ENCODE measurements around the gene MICAL1. TPM values are rescaled to one million over a fixed set of nuclear protein-coding genes. Genes with fewer than 3 reads are reported as not detected.

The MICAL1 gene
- total RNA-seq, 1 donor from 2014 or later = 40.1 TPM

DNA sequence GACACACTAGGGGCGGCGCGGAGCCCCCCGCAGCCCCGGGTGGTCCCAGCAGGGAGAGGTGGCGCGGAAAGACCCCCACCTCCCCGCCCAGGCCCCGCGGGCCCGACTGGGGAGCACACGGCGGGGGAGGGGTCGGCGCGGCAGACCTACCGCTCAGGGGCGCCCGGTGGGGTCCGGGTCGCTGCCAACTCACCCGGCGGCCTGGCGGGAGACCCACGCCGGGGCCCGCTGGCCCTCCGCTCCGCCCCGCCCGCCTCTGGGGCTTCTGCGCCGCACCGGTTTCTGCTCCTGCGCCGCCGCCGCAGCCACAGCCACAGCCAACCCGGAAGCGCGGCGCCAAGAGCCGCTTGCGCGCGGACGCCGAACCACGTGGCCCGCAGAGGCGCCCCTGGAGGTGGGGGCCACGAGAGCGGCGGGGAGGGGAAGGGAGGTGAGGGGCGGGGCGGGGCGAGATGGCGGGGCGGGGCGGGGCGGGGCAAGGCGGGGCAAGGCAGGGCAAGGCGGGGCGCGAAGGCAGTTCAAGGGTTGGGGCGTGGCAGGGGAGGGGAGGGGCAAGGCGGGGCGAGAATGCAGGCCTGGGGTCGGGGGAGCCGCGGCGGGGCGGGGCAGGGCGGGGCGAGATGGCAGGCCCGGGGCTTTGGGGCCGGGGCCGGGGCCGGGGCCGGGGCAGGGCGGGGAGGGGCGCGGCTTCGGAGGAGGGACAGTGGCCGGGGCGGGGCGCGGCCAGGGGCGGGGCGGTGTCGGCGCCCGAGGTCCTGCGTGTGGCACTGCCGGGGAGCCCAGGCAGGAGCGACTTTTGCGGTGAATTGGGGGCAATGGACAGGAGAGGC is 27.5 kb upstream of the MICAL1 start, which contains the start of gene ZBTB24:
TSS of gene ZBTB24 (minus strand) at position 315 of the 830 bp plus-strand sequence. CDS start 1,193 bp downstream, outside the sequence.
- DNase-seq (ENCODE audit: low read depth) = no peak
- peak within 1 kb of the TSS; percentile 88 for H3K4me3 ChIP-seq (ENCODE audit: low read depth, low read length)
- TF ChIP-seq, protein P1, sequence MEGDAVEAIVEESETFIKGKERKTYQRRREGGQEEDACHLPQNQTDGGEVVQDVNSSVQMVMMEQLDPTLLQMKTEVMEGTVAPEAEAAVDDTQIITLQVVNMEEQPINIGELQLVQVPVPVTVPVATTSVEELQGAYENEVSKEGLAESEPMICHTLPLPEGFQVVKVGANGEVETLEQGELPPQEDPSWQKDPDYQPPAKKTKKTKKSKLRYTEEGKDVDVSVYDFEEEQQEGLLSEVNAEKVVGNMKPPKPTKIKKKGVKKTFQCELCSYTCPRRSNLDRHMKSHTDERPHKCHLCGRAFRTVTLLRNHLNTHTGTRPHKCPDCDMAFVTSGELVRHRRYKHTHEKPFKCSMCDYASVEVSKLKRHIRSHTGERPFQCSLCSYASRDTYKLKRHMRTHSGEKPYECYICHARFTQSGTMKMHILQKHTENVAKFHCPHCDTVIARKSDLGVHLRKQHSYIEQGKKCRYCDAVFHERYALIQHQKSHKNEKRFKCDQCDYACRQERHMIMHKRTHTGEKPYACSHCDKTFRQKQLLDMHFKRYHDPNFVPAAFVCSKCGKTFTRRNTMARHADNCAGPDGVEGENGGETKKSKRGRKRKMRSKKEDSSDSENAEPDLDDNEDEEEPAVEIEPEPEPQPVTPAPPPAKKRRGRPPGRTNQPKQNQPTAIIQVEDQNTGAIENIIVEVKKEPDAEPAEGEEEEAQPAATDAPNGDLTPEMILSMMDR (conservative IDR thresholded peaks at IDR 0.05; ENCODE audit: low read depth, low read length) = no peak

GRCh38 chr6:109480993-109481480 is 25.5 kb upstream of the MICAL1 start:
- no peak for DNase-seq (ENCODE audit: low read depth)
- TF ChIP-seq, protein P1 (conservative IDR thresholded peaks at IDR 0.05; ENCODE audit: low read depth, low read length) = no peak
- no peak overlapping the region for H3K4me3 ChIP-seq (ENCODE audit: low read depth, low read length)

DNA sequence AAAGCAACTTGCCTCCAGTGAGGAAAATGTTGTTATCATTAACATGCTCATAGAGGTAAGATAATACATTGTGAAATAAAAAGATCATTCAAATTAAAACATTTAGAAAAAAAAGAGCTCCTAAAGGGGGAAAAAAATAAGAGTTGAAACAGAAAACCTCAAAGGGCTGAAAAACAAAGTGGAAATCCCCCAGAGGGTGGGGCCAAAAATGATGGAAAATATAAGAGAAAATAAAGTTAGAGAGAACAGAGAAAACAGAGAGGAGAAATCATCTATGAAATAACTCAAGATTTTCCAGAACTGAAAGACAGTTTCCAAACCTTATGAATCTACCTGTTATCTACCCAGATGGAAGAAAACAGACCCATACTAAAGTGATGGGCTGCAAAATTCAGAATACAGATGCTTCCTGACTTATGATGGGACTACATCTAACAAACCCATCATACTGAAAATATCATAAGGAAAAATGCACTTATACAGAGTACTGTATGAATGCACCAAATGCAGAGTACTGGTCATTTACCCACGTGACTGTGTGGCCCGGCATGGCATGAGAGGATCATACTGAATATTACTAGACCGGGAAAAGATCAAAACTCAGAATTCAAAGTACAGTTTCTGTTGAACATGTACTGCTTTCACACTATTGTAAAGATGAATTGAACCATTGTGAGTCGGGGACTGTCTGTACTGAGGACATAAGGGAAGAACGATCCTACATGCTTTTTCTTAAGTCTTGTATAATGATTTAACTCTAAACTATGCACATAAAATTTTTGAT is 23.5 kb upstream of the MICAL1 start:
- H3K4me3 ChIP-seq (ENCODE audit: low read depth, low read length) = peak overlapping the region; percentile 31
- TF ChIP-seq, protein P1 (conservative IDR thresholded peaks at IDR 0.05; ENCODE audit: low read depth, low read length) = no peak
- no peak for DNase-seq (ENCODE audit: low read depth)

DNA sequence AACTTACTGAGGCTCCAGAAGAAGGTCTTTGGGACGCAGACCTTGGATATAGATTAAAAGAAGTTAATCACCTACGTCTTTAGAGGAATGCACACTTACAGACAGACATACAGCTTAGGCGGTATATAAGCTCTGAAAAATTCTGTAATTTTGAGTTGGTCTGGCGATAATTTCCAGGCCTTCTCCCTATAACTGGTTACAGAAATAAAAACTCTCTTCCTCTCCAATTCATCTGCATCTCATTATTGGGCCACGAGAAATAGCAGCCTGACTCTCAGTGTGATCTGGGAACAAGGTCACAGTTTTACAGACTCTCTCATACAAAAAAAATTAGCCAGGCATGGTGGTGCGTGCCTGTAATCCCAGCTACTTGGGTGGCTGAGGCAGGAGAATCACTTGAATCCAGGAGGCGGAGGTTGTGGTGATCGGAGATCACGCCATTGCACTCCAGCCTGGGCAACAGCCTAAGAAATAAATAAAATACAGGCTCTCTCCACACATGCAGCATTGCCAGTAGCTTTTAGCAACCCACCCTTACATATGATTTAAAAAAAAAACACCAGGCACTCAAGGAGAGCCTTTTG is 22.7 kb upstream of the MICAL1 start:
- TF ChIP-seq, protein P1 (conservative IDR thresholded peaks at IDR 0.05; ENCODE audit: low read depth, low read length) = no peak
- no peak for DNase-seq (ENCODE audit: low read depth)
- peak overlapping the region; percentile 31 for H3K4me3 ChIP-seq (ENCODE audit: low read depth, low read length)

DNA sequence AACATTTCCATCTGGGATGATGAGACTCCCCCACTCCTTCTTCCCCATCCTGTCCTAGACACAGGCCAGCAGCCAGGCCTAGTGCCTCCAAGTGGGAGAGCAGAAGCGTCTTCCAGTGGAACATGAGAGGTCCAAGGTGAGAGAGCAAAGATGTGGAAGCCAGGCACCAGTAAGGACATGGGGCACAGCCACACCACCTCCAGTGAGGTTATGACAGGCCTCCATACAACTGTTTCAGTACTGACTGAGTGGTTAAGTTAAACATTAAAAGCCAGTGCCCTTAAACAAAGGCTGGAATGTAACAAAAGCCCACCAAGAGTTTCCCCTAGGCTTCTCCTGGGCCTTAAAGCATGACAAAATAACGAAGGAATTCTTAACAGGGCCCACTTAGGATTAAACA is 22.2 kb upstream of the MICAL1 start:
- TF ChIP-seq, protein P1 (conservative IDR thresholded peaks at IDR 0.05; ENCODE audit: low read depth, low read length) = no peak
- no peak for DNase-seq (ENCODE audit: low read depth)
- peak overlapping the region; percentile 5 for H3K4me3 ChIP-seq (ENCODE audit: low read depth, low read length)

- DNase-seq (ENCODE audit: low read depth) = no peak
- H3K4me3 ChIP-seq (ENCODE audit: low read depth, low read length) = no peak overlapping the region
- TF ChIP-seq, protein P1 (conservative IDR thresholded peaks at IDR 0.05; ENCODE audit: low read depth, low read length) = no peak
These were observed 21.6 kb upstream of the MICAL1 start for GRCh38 chr6:109477184-109477583.
